ENCODE measurements around the gene OBSCN.

- TF ChIP-seq CTCF (IDR thresholded peaks at IDR 0.05; ENCODE audit: insufficient read depth, low read depth, low read length) (no peak), EZH2 (IDR thresholded peaks at IDR 0.05; ENCODE audit: insufficient read depth, low read length) (no peak)
Measured at GRCh38 chr1:228350831-228351781, 143.3 kb downstream of the OBSCN start.
